NCI-H1436 treated with DMSO at 0.1 percent for 48 hours (cell line): Measurements from ENCODE around the gene TECR.
"Not testable (repeated sequence)": the region's sequence is repeated elsewhere in the genome, so short reads cannot be mapped to it uniquely, and the experiment has no call there.

Experiments used
- DNase-seq: peaks from one replicate; lab custom pipeline; 2025; lab: John Stamatoyannopoulos, UW

Gene TECR

GRCh38 chr19:14561847-14562351 is 32.5 kb downstream of the TECR start:
- DNase-seq: no peak

- no peak for DNase-seq
These were observed 33.5 kb downstream of the TECR start for GRCh38 chr19:14562660-14563589.

DNA sequence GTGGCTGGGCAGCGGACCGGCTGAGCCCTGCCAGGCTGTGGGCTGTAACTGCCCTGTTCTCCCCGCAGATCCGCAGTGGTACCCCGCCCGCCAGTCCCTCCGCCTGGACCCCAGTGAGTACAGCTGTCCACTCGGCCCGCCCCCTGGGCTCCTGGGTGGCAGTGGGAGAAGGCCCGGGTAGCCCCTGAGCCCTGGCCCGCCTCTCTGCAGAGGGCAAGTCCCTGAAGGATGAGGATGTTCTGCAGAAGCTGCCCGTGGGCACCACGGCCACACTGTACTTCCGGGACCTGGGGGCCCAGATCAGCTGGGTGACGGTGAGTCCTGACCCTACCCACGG is 34.2 kb downstream of the TECR start:
- DNase-seq: no peak

GRCh38 chr19:14563989-14564651 is 34.7 kb downstream of the TECR start:
- no peak for DNase-seq

DNA sequence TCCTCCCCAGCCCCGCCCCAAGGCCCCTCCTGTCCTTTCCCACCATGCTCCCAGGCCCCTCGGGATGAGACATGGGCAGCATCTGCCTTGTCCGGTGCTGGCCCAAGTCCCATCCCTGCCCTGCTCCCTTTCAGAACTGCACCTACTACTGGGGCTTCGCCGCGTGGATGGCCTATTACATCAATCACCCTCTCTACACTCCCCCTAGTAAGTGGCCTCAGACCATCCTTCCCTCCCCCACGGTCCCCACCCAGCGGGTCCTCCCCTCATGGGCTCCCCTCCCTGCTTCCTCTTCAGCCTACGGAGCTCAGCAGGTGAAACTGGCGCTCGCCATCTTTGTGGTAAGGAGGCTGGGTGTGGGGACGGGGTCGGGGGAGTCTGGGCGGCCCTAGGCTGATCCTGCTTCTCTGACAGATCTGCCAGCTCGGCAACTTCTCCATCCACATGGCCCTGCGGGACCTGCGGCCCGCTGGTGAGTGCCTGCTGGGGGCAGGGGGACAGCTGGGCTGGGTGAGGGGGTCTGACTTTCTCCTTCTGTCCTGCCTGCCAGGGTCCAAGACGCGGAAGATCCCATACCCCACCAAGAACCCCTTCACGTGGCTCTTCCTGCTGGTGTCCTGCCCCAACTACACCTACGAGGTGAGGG is 35.4 kb downstream of the TECR start:
- not testable (repeated sequence) for DNase-seq

DNA sequence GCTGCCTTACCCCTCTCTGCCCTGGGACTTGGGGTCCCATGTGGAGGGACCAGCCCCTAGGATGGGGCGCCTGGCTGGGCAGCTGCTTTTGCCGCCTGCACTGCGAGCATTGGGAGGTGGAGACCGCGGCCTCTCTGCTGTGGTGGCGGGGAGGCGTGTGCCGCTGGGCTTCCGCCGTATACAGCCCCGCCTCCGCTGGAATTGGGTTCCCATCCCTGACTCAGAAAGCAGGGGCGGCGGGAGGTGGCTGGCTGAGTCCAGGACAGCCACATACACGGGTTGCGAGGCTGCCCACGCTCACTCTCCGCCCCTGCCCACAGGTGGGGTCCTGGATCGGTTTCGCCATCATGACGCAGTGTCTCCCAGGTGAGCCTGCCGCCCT is 35.9 kb downstream of the TECR start:
- no peak for DNase-seq

GRCh38 chr19:14565765-14566711 is 36.6 kb downstream of the TECR start:
- DNase-seq: no peak

GRCh38 chr19:14566712-14567077 is 37.3 kb downstream of the TECR start:
- DNase-seq: no peak

GRCh38 chr19:14567079-14567478 is 37.7 kb downstream of the TECR start:
- DNase-seq: no peak

GRCh38 chr19:14570864-14571527 is 41.6 kb downstream of the TECR start:
- DNase-seq: no peak

- DNase-seq: peak; percentile 89
These were observed 42.5 kb downstream of the TECR start, which contains the start of gene NDUFB7 for GRCh38 chr19:14571695-14572490. TSS of gene NDUFB7 (minus strand) at chr19:14572066. CDS start at chr19:14572000, 66 bp downstream.

DNA sequence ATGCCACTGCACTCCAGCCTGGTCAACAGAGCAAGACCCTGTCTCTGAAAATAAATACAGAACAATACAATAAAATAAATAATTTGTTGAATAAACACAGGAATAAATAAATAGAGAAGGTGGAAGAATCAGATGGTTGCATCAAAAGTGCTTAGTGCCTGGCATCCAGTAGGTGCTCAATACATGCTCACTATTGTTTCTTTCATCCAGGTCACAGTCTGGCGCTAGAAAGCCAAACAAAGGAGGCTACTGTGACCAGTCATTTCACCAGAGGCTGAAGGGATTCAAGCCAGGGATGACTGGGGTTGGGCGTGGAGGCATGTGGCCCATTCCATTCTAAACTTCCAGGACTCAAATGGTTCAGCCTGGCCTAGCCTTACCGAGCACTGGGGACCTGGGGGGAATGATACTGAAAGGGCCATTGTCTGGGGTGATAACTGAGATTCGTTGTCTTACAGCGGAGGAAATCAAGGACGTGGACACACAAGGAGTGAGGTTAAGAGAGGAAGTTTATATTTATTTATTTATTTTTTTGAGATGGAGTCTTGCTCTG is 46.1 kb downstream of the TECR start:
- no peak for DNase-seq

DNA sequence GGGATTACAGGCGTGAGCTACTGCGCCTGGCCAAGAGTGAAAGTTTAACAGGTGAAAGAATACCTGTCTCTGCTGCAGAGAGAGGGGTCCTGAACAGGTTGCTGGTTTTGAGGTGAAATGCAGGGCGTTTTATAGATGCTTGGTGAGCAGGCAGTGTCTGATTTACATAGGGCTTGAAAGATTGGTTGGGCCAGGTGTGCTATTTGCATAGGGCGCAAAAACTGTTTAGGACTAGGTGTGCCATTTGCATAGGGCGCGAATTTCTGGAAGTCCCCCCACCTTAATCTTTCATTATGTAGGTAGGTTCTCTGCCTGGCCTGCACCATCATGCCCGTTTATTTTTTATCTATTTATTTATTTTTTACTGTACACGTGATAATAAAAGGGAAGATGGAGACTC is 47.0 kb downstream of the TECR start:
- DNase-seq: no peak

DNA sequence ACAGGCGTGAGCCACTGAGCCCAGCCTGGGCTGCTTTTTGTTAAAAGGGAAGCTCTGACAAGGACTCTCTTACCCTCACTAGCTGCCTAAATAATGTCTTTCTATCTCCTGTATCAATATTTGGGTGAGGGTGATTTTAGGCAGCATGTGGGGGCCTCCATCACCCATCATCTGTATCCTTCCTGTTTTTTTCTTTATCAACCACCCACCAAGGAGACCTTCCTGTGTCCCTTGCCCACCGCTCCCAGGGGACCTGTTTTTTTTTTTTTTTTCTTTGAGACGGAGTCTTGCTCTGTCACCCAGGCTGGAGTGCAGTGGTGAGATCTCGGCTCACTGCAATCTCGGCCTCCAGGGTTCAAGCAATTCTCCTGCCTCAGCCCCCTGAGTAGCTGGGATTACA is 47.9 kb downstream of the TECR start:
- no peak for DNase-seq

GRCh38 chr19:14577885-14578427 is 48.6 kb downstream of the TECR start:
- DNase-seq: no peak

DNA sequence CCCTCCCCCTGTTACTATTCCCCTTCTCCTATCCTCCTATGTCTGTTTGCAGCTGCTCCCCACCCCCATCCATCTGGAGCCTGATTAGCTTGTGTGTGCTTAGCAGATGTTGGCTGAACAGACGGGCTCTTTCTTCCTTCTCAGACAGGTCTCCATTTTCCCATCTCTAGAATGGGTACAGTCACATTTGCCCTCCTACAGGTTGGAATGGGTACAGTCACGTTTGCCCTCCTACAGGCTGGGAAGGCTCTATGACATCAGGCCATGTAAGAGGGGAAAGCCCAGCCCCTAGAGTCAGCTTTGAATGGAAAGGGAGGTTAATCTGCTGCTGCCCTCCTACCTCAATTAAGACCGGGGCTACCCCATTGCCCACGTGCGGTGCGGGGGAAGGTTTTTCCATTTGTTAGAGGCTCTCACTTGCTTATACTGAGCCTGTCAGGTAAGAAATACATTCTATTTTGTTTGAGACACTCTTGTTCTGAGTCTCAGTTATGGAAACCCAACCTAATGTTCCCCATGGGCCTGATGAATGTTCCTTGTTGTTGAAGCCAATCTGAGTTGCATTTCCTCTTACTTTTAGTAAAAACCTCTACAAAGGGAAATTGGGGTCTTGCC is 51.3 kb downstream of the TECR start:
- no peak for DNase-seq

- no peak for DNase-seq
These were observed 53.5 kb downstream of the TECR start, which contains the start of gene CLEC17A for GRCh38 chr19:14582894-14583340. TSS of gene CLEC17A (plus strand) at chr19:14583084. CDS start at chr19:14583161, 77 bp downstream.

DNA sequence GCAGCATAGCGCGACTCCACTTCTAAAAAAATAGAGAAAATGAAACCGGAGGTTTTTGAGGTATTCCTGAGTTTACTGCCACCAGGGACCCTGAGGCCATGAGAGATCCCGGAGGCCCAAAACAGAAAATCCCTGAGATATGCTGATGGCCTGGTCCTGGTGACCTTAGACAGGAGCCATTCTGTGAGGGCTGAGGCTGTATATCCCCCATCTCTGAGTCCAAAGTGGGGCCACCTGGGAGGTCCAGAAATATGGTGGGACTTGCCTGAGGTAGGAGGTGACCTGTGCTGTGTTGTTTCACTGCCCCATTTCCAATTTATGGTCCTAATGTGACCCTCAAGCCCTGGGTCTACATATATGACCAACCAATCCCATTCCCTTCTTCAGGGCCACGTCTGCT is 55.0 kb downstream of the TECR start:
- DNase-seq: not testable (repeated sequence)

GRCh38 chr19:14585187-14585586 is 55.8 kb downstream of the TECR start:
- DNase-seq: not testable (repeated sequence)
